ENCODE results near the gene JPH3. TPM values are rescaled to one million over a fixed set of nuclear protein-coding genes. Genes with fewer than 3 reads are reported as not detected.
"Not testable (repeated sequence)": the region's sequence is repeated elsewhere in the genome, so short reads cannot be mapped to it uniquely, and the experiment has no call there.

JPH3 gene
- total RNA-seq, 4 donors from 2014 or later, result 0.72 to 4.4 (median 1.1) TPM

DNA sequence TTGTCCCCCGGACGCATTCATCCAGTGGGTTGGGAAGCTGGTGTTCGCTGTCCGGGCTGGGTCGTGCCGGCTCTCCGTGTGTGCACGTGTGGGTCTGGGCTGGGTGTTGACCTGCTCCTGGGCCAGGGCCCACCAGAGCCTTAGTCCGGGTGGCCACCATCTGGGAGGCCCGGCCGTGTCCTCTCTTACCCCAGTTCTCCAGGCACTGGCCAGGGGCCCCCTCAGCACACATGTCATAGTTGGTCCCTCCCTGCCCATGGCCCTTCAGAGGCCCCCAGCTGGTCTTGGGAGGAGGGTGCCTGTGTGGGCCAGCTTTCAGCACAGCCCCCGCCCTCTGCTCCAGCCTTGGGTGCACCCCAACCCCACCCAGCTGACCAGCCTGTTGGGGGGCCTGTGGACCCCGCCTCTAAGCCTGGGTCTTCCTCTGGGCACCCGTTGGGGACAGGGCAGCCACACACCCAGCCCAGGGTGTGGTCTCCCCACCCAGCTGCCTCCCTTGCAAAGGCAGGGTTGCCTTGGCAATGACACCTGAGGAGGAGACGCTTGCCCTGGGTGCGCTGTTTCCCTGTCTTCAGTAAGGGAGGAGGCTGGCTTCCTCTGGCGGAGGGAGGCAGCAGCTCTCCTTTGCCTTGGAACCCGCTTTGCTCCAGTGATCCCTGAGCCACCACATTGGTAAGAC, 77.4 kb downstream of the JPH3 start:
- H3K4me3 ChIP-seq, result no peak overlapping the region
- H3K9me3 ChIP-seq, result no peaks in the 10 kb centered on the region
- H3K27me3 ChIP-seq, result peaks cover 42% of the 10 kb centered on the region
- H3K4me1 ChIP-seq, result no peaks in the 10 kb centered on the region
- ATAC-seq, result no peak
- H3K27ac ChIP-seq, result no peak overlapping the region
- TF ChIP-seq POLR2AphosphoS5 (IDR thresholded peaks at IDR 0.05) (no peak), POLR2A (IDR thresholded peaks at IDR 0.05) (no peak), EP300 (IDR thresholded peaks at IDR 0.05) (no peak)
- TF ChIP-seq, protein P1, sequence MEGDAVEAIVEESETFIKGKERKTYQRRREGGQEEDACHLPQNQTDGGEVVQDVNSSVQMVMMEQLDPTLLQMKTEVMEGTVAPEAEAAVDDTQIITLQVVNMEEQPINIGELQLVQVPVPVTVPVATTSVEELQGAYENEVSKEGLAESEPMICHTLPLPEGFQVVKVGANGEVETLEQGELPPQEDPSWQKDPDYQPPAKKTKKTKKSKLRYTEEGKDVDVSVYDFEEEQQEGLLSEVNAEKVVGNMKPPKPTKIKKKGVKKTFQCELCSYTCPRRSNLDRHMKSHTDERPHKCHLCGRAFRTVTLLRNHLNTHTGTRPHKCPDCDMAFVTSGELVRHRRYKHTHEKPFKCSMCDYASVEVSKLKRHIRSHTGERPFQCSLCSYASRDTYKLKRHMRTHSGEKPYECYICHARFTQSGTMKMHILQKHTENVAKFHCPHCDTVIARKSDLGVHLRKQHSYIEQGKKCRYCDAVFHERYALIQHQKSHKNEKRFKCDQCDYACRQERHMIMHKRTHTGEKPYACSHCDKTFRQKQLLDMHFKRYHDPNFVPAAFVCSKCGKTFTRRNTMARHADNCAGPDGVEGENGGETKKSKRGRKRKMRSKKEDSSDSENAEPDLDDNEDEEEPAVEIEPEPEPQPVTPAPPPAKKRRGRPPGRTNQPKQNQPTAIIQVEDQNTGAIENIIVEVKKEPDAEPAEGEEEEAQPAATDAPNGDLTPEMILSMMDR (IDR thresholded peaks at IDR 0.05), result no peak
- H3K36me3 ChIP-seq, result no peaks in the 10 kb centered on the region
- 50% methylated on average over 1 of the region's 18 CpGs; no CpG with 5 or more reads in 1 of the 2 donors for whole genome bisulfite sequencing, 2 donors (ENCODE audit: low coverage in 1 of 2)

DNA sequence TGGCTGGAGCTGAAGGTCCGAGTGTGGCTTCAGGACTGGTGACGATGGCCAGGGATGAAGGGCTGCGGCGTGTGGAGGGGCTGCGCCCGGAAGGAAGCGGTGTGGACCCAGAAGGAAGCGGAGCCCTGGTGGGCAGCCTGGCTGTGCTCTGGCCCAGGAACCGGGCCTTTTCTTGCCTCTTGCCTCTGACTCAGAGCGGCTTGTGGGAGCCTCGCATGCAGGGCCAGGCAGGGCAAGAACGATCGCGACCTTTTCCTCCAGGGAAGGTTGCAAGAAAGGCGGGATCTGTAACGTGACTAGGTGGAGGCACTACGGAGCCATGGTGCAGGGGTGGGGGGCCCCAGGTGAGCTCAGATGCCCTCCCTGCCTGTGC, 78.0 kb downstream of the JPH3 start:
- no peak for ATAC-seq
- TF ChIP-seq, protein P1 (IDR thresholded peaks at IDR 0.05), result no peak
- TF ChIP-seq POLR2AphosphoS5 (IDR thresholded peaks at IDR 0.05) (no peak), EP300 (IDR thresholded peaks at IDR 0.05) (no peak), POLR2A (IDR thresholded peaks at IDR 0.05) (no peak)
- no peaks in the 10 kb centered on the region for H3K4me1 ChIP-seq
- no peaks in the 10 kb centered on the region for H3K9me3 ChIP-seq
- H3K4me3 ChIP-seq, result no peak overlapping the region
- H3K36me3 ChIP-seq, result no peaks in the 10 kb centered on the region
- no peak overlapping the region for H3K27ac ChIP-seq
- peaks cover 48% of the 10 kb centered on the region for H3K27me3 ChIP-seq
- 100% methylated on average over 1 of the region's 17 CpGs; no CpG with 5 or more reads in 1 of the 2 donors for WGBS, 2 donors (ENCODE audit: low coverage in 1 of 2)

DNA sequence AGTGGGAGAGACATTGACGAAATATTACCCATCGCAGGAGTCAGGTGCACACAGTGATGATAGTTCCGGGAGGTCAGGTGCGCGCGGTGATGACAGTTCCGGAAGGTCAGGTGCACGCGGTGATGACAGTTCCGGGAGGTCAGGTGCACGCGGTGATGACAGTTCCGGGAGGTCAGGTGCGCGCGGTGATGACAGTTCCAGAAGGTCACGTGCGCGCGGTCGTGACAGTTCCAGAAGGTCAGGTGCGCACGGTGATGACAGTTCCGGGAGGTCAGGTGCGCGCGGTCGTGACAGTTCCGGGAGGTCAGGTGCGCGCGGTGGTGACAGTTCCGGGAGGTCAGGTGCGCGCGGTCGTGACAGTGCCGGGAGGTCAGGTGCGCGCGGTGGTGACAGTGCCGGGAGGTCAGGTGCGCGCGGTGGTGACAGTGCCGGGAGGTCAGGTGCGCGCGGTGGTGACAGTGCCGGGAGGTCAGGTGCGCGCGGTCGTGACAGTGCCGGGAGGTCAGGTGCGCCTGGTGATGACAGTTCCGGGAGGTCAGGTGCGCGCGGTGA, 78.8 kb downstream of the JPH3 start:
- not testable (repeated sequence) for H3K36me3 ChIP-seq, H3K4me1 ChIP-seq, H3K4me3 ChIP-seq, H3K27ac ChIP-seq, ATAC-seq, H3K9me3 ChIP-seq
- WGBS, 2 donors (ENCODE audit: low coverage in 1 of 2), result 88 to 89% methylated on average over 20 to 29 of the region's 60 CpGs
- peaks cover 56% of the 10 kb centered on the region for H3K27me3 ChIP-seq

DNA sequence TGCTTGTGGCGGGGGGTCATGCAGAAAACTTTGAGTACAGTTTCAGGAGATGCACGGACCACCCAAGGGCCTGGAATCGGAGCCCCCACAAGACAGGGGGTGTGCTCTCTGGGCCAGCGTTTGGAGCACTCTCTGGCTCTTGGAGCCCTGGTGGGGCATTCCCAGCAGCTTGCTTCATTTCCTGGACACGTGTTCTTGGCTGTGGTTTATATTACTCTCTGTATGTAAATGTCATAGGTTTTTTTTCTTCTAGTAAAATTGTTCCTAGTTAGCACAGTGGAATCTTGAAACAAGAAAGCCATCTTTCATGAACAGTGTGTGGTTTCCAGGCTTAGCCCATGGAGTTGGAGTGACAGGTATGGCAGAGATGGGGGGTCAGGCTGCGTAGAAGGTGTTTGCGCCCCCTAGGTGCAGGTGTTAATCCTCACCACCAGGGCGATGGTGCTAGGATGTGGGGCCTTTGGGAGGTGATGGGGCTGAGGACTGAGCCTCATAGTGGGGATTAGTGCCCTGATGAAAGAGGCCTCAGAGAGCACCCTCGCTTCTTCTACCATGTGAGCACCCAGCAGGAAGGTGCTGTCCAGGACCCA, 79.8 kb downstream of the JPH3 start:
- no peaks in the 10 kb centered on the region for H3K9me3 ChIP-seq
- no peak overlapping the region for H3K27ac ChIP-seq
- TF ChIP-seq POLR2AphosphoS5 (IDR thresholded peaks at IDR 0.05) (no peak), POLR2A (IDR thresholded peaks at IDR 0.05) (no peak), EP300 (IDR thresholded peaks at IDR 0.05) (no peak)
- TF ChIP-seq, protein P1 (IDR thresholded peaks at IDR 0.05), result no peak
- no peaks in the 10 kb centered on the region for H3K36me3 ChIP-seq
- no peak overlapping the region for H3K4me3 ChIP-seq
- H3K4me1 ChIP-seq, result no peaks in the 10 kb centered on the region
- H3K27me3 ChIP-seq, result peaks cover 66% of the 10 kb centered on the region
- ATAC-seq, result no peak
- whole genome bisulfite sequencing, 2 donors (ENCODE audit: low coverage in 1 of 2), result 26 to 32% methylated on average over 4 to 8 of the region's 9 CpGs

DNA sequence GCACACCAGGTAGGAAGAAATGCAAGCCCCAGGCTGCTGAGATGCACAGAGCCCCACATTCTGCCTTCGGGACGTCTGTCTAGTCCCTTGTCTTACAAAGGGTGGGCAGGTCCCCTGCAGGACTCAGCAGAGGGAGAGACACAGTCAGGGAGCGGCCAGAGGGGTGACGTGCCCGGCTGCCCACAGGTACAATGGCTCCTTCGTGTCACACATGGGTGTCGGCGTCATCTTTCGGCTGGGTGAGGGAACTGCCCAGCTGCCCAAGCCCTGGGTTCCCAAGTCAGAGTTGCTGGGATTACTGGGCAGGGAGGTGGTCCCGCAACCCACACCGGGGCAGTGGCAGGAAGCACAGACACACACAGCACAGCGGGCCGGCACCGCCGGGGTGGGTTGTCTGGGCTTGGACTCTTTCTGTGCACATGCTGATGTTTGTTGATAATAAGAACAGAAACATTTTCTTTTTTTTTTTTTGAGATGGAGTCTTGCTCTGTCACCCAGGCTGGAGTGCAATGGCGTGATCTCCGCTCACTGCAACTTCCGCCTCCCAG, 80.6 kb downstream of the JPH3 start:
- Histone ChIP-seq H3K27me3 (peaks cover 74% of the 10 kb centered on the region), H3K27ac (no peak overlapping the region), H3K36me3 (no peaks in the 10 kb centered on the region), H3K4me1 (no peaks in the 10 kb centered on the region), H3K4me3 (no peak overlapping the region), H3K9me3 (no peaks in the 10 kb centered on the region)
- ATAC-seq, result no peak
- 81 to 83% methylated on average over 9 to 14 of the region's 18 CpGs for WGBS, 2 donors (ENCODE audit: low coverage in 1 of 2)
- TF ChIP-seq POLR2AphosphoS5 (IDR thresholded peaks at IDR 0.05) (no peak), EP300 (IDR thresholded peaks at IDR 0.05) (no peak), POLR2A (IDR thresholded peaks at IDR 0.05) (no peak)
- TF ChIP-seq, protein P1 (IDR thresholded peaks at IDR 0.05), result no peak

Measured in gastroesophageal sphincter (tissue), 4 donors.